K562 treated with DMSO at 1 percent for 24 hours (cell line): ENCODE data around the gene EPAS1. TPM values are rescaled to one million over a fixed set of nuclear protein-coding genes. Genes with fewer than 3 reads are reported as not detected.

Source experiments
- total RNA-seq: library from RNA; unstranded; fragments of 300-600 nt; gene quantifications from 2 replicates; pipeline ENCODE4 v1.2.3, GENCODE V29; 2022; ENCODE audit warnings: low read depth; ENCODE audit not compliant: insufficient read depth

Gene EPAS1
- total RNA-seq, result 15.9 and 26.7 TPM in 2 replicates

DNA sequence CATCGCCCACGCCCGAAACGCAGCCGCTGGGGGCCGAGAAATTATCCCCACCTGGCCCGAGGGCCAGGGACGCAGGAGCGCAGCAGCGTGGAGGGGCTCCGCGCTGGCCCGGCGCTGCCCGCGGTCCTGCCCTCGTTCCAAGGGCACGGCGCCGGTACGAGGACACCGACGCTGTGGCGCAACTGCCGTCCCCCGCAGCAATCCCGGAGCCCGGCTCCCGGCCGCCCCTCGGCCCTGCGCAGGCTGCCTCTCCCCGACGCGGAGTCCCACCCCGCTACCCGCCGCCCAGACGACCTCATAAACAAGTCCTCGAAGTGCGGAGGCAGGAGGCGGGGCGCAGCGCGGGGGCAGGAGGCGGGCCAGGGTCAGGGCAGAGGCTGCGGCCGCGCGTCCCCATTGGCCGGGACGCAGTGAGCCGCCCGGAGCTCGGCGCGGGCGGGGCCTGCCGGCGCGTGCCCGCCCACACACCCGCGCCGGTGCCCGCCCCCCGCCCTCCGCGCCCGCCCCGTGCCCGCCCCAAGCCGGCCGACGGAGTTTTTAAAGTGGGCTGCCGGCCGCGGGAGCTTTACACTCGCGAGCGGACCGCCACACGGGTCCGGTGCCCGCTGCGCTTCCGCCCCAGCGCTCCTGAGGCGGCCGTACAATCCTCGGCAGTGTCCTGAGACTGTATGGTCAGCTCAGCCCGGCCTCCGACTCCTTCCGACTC lies at the start of gene EPAS1:
Gene EPAS1 (plus strand): TSS at position 568 of the 706 bp plus-strand sequence. CDS start 505 bp downstream, outside the sequence.

Other genes with a start within 250 kb of the EPAS1 start
- 5.0 and 5.2 TPM in 2 replicates for gene TMEM247, start 182.2 kb downstream of the EPAS1 start, total RNA-seq
- 18.6 and 20.8 TPM in 2 replicates for gene RHOQ, start 245.1 kb downstream of the EPAS1 start, total RNA-seq
- gene ATP6V1E2, start 245.2 kb downstream of the EPAS1 start, total RNA-seq, result 7.7 and 12.5 TPM in 2 replicates